ENCODE data around the gene MBNL1.

The MBNL1 gene

GRCh38 chr3:152315623-152316022, 46.9 kb downstream of the MBNL1 start:
- POLR2A ChIA-PET = no interaction called here
- Histone ChIP-seq H3K9me3 (ENCODE audit: control insufficient read depth, insufficient read depth, low read depth, low read length) (no peaks in the 10 kb centered on the region), H3K36me3 (ENCODE audit: control insufficient read depth in 2 of 2, insufficient read depth in 1 of 2, low read length in 2 of 2) (no peaks in the 10 kb centered on the region), H3K27ac (ENCODE audit: extremely low read depth, low read depth, low read length) (no peak overlapping the region), H3K4me3 (ENCODE audit: low read depth, low read length) (no peak overlapping the region), H3K4me1 (ENCODE audit: control insufficient read depth, insufficient read depth, low read length) (0 out of 2 replicates have a peak, but pooled peaks cover 3% of the 10 kb centered on the region)
- CTCF ChIA-PET = interaction anchor here (0.8 kb wide), 1 partner anchor 121 kb away, joined by 5 read pairs; no protein-coding TSS in a partner anchor
- TF ChIP-seq ZNF121 (tag by site-specific recombination; IDR thresholded peaks at IDR 0.05) (no peak), ZNF596 (tag by site-specific recombination; IDR thresholded peaks at IDR 0.05) (peak; percentile 60; the same call in 1 of the 2 replicates), ZNF214 (tag by site-specific recombination; IDR thresholded peaks at IDR 0.05; ENCODE audit: borderline replicate concordance) (no peak), MYNN (tag by site-specific recombination; IDR thresholded peaks at IDR 0.05; ENCODE audit: borderline replicate concordance) (no peak), ZNF366 (tag by site-specific recombination; conservative IDR thresholded peaks at IDR 0.05) (no peak), ZNF777 (tag by site-specific recombination; IDR thresholded peaks at IDR 0.05; ENCODE audit: borderline replicate concordance) (no peak), ZNF571 (tag by site-specific recombination; IDR thresholded peaks at IDR 0.05) (no peak)
- TF ChIP-seq, protein P1, sequence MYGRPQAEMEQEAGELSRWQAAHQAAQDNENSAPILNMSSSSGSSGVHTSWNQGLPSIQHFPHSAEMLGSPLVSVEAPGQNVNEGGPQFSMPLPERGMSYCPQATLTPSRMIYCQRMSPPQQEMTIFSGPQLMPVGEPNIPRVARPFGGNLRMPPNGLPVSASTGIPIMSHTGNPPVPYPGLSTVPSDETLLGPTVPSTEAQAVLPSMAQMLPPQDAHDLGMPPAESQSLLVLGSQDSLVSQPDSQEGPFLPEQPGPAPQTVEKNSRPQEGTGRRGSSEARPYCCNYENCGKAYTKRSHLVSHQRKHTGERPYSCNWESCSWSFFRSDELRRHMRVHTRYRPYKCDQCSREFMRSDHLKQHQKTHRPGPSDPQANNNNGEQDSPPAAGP (tag by site-specific recombination; IDR thresholded peaks at IDR 0.05) = no peak

DNA sequence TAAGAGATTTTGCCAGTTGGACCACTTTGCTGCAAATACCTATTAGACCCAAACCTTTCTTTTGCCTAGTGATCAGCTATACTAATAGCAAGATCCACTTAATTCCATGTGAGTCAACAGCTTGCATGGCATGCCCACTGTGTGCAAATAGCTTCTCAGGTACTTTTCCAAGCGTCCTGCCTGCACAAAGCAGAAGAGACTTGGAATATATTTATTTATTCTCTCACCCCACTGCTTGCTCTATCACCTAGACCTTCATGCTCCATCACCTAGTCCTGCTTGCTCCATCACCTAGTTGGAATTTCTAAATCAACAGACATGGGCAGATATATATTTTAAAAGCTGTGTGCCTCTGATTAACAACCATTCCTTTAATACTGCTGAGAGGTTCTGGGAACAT, 47.6 kb downstream of the MBNL1 start:
- no peak overlapping the region for H3K27ac ChIP-seq (ENCODE audit: extremely low read depth, low read depth, low read length)
- H3K36me3 ChIP-seq (ENCODE audit: control insufficient read depth in 2 of 2, insufficient read depth in 1 of 2, low read length in 2 of 2) = no peaks in the 10 kb centered on the region
- CTCF ChIA-PET = no interaction called here
- POLR2A ChIA-PET = no interaction called here
- 0 out of 2 replicates have a peak, but pooled peaks cover 3% of the 10 kb centered on the region for H3K4me1 ChIP-seq (ENCODE audit: control insufficient read depth, insufficient read depth, low read length)
- H3K9me3 ChIP-seq (ENCODE audit: control insufficient read depth, insufficient read depth, low read depth, low read length) = no peaks in the 10 kb centered on the region
- TF ChIP-seq ZBTB6 (tag by site-specific recombination; IDR thresholded peaks at IDR 0.05) (peak; percentile 96), ZNF114 (tag by site-specific recombination; IDR thresholded peaks at IDR 0.05) (no peak)
- no peak overlapping the region for H3K4me3 ChIP-seq (ENCODE audit: low read depth, low read length)

- H3K36me3 ChIP-seq (ENCODE audit: control insufficient read depth in 2 of 2, insufficient read depth in 1 of 2, low read length in 2 of 2) = no peaks in the 10 kb centered on the region
- POLR2A ChIA-PET = no interaction called here
- no peak overlapping the region for H3K4me3 ChIP-seq (ENCODE audit: low read depth, low read length)
- CTCF ChIA-PET = no interaction called here
- no peaks in the 10 kb centered on the region for H3K9me3 ChIP-seq (ENCODE audit: control insufficient read depth, insufficient read depth, low read depth, low read length)
- H3K27ac ChIP-seq (ENCODE audit: extremely low read depth, low read depth, low read length) = no peak overlapping the region
- 0 out of 2 replicates have a peak, but pooled peaks cover 3% of the 10 kb centered on the region for H3K4me1 ChIP-seq (ENCODE audit: control insufficient read depth, insufficient read depth, low read length)
- TF ChIP-seq ZNF133 (tag by site-specific recombination; IDR thresholded peaks at IDR 0.05) (no peak), ZNF416 (tag by site-specific recombination; IDR thresholded peaks at IDR 0.05) (no peak), ZBTB7A (tag by site-specific recombination; IDR thresholded peaks at IDR 0.05; ENCODE audit: low read depth) (no peak), ZNF549 (tag by site-specific recombination; IDR thresholded peaks at IDR 0.05) (no peak), ZNF114 (tag by site-specific recombination; IDR thresholded peaks at IDR 0.05) (no peak), ZNF324 (tag by site-specific recombination; IDR thresholded peaks at IDR 0.05) (no peak), ZNF248 (tag by site-specific recombination; IDR thresholded peaks at IDR 0.05) (no peak)
- TF ChIP-seq, protein P2, sequence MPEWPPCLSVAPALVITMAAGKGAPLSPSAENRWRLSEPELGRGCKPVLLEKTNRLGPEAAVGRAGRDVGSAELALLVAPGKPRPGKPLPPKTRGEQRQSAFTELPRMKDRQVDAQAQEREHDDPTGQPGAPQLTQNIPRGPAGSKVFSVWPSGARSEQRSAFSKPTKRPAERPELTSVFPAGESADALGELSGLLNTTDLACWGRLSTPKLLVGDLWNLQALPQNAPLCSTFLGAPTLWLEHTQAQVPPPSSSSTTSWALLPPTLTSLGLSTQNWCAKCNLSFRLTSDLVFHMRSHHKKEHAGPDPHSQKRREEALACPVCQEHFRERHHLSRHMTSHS (tag by site-specific recombination; IDR thresholded peaks at IDR 0.05) = no peak
- TF ChIP-seq, protein P3, sequence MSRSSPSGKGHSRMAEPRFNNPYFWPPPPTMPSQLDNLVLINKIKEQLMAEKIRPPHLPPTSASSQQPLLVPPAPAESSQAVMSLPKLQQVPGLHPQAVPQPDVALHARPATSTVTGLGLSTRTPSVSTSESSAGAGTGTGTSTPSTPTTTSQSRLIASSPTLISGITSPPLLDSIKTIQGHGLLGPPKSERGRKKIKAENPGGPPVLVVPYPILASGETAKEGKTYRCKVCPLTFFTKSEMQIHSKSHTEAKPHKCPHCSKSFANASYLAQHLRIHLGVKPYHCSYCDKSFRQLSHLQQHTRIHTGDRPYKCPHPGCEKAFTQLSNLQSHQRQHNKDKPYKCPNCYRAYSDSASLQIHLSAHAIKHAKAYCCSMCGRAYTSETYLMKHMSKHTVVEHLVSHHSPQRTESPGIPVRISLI (tag by site-specific recombination; IDR thresholded peaks at IDR 0.05) = no peak
- TF ChIP-seq, protein P4, sequence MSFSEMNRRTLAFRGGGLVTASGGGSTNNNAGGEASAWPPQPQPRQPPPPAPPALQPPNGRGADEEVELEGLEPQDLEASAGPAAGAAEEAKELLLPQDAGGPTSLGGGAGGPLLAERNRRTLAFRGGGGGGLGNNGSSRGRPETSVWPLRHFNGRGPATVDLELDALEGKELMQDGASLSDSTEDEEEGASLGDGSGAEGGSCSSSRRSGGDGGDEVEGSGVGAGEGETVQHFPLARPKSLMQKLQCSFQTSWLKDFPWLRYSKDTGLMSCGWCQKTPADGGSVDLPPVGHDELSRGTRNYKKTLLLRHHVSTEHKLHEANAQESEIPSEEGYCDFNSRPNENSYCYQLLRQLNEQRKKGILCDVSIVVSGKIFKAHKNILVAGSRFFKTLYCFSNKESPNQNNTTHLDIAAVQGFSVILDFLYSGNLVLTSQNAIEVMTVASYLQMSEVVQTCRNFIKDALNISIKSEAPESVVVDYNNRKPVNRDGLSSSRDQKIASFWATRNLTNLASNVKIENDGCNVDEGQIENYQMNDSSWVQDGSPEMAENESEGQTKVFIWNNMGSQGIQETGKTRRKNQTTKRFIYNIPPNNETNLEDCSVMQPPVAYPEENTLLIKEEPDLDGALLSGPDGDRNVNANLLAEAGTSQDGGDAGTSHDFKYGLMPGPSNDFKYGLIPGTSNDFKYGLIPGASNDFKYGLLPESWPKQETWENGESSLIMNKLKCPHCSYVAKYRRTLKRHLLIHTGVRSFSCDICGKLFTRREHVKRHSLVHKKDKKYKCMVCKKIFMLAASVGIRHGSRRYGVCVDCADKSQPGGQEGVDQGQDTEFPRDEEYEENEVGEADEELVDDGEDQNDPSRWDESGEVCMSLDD (tag by site-specific recombination; IDR thresholded peaks at IDR 0.05) = no peak
- TF ChIP-seq, protein P5, sequence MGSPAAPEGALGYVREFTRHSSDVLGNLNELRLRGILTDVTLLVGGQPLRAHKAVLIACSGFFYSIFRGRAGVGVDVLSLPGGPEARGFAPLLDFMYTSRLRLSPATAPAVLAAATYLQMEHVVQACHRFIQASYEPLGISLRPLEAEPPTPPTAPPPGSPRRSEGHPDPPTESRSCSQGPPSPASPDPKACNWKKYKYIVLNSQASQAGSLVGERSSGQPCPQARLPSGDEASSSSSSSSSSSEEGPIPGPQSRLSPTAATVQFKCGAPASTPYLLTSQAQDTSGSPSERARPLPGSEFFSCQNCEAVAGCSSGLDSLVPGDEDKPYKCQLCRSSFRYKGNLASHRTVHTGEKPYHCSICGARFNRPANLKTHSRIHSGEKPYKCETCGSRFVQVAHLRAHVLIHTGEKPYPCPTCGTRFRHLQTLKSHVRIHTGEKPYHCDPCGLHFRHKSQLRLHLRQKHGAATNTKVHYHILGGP (tag by site-specific recombination; IDR thresholded peaks at IDR 0.05) = no peak
These were observed 48.5 kb downstream of the MBNL1 start for GRCh38 chr3:152317184-152317583.

All from HEK293 (cell line).